A549 (cell line): ENCODE results near the gene DYNC1H1. TPM values are rescaled to one million over a fixed set of nuclear protein-coding genes. Genes with fewer than 3 reads are reported as not detected.

ENCODE experiments used
- ATAC-seq, 2 experiments: fragments of 200-7000 bp in 1 of 2; fragments of >200 bp in 1 of 2; cut with Nextera tagmentation in 1 of 2; cut with Tn5 transposase in 1 of 2; 3 replicates each; pipeline versions ENCODE4 v1.8.0 to v1.9.1; 2018 to 2020; ENCODE audit warnings: mild to moderate bottlenecking in 1 of 2, moderate library complexity in 1 of 2
- CTCF ChIA-PET: fragments of 300-600 bp; sonication (Branson Sonifier 250); formaldehyde crosslinking; extraction: SDS; loops from one replicate; lab custom pipeline; 2021; ENCODE audit warnings: antibody characterized with exemption, inconsistent platforms; lab: Yijun Ruan, JAX
- POLR2A ChIA-PET: fragments of 350-600 bp; formaldehyde crosslinking; extraction: SDS; loops from one replicate; lab custom pipeline; 2021; ENCODE audit warnings: antibody characterized with exemption, inconsistent platforms; lab: Yijun Ruan, JAX
- DNase-seq, 2 experiments: peaks; one replicate each; pipeline versions ENCODE4 v3.0.0 to v3.0.0-alpha.2; 2011 to 2016; ENCODE audit warnings: low read depth in 1 of 2, low spot score in 1 of 2
- FAIRE-seq: peaks from 2 replicates; lab custom pipeline; 2011; peaks lifted over from hg19 to GRCh38; lab: Jason Lieb, UNC
- H3K27ac ChIP-seq, 2 experiments: fragments of >200 bp; sonication (Bioruptor Twin); formaldehyde crosslinking; 3 replicates each; pipeline ENCODE4 v1.5.1; 2016 to 2017
- H3K4me1 ChIP-seq: fragments of >200 bp; sonication (Bioruptor Twin); formaldehyde crosslinking; 3 replicates; pipeline ENCODE4 v1.6.1; 2016
- H3K4me2 ChIP-seq: fragments of >200 bp; sonication (Bioruptor Twin); formaldehyde crosslinking; 3 replicates; pipeline ENCODE4 v1.6.1; 2016
- H3K4me3 ChIP-seq: fragments of >200 bp; sonication (Bioruptor Twin); formaldehyde crosslinking; 3 replicates; pipeline ENCODE4 v1.5.1; 2016
- H3K9me3 ChIP-seq: fragments of >200 bp; sonication (Bioruptor Twin); formaldehyde crosslinking; 3 replicates; pipeline ENCODE4 v1.6.1; 2016
- BCL3 ChIP-seq: fragments of >200 bp; sonication (Bioruptor Twin); formaldehyde crosslinking; IDR thresholded peaks from 3 replicates; pipeline ENCODE4 v1.6.1; 2016
- CBX8 ChIP-seq: fragments of 200-600 bp; sonication (generic); IDR thresholded peaks from 2 replicates; pipeline ENCODE4 v1.6.1; 2016
- CEBPB ChIP-seq, 2 experiments: fragments of >200 bp in 1 of 2; sonication (Bioruptor Twin) in 1 of 2; formaldehyde crosslinking in 1 of 2; IDR thresholded peaks; 2 replicates each; pipeline ENCODE4 v1.6.1; 2012 to 2016
- CHD2 ChIP-seq: fragments of 150-350 bp; IDR thresholded peaks from 2 replicates; pipeline ENCODE4 v1.6.1; 2014; ENCODE audit warnings: low read length; ENCODE audit not compliant: partially characterized antibody
- CHD4 ChIP-seq: fragments of 200-600 bp; sonication (generic); IDR thresholded peaks from 2 replicates; pipeline ENCODE4 v1.6.1; 2016; ENCODE audit warnings: antibody characterized with exemption, mild to moderate bottlenecking, borderline replicate concordance
- EHF ChIP-seq: fragments of 250-450 bp; sonication (Bioruptor Pico); IDR thresholded peaks from 2 replicates; pipeline ENCODE4 v1.5.0; 2020; ENCODE audit warnings: mild to moderate bottlenecking
- EHMT2 ChIP-seq: fragments of 200-600 bp; sonication (generic); IDR thresholded peaks from 2 replicates; pipeline ENCODE4 v1.6.1; 2016; ENCODE audit warnings: antibody characterized with exemption, low read depth, mild to moderate bottlenecking, moderate library complexity
- ELK1 ChIP-seq: fragments of 150-350 bp; IDR thresholded peaks from 2 replicates; pipeline ENCODE4 v1.6.1; 2014; ENCODE audit warnings: low read depth, mild to moderate bottlenecking, low read length
- FOSL2 ChIP-seq, 2 experiments: fragments of 450-650 bp in 1 of 2; fragments of >200 bp in 1 of 2; sonication (Bioruptor Twin) in 1 of 2; formaldehyde crosslinking; IDR thresholded peaks; 2 replicates each; pipeline versions ENCODE4 v1.5.0 to v1.6.1; 2016 to 2020; ENCODE audit warnings: mild to moderate bottlenecking in 1 of 2, moderate library complexity in 1 of 2
- FOXS1 ChIP-seq: fragments of 250-450 bp; sonication (Bioruptor Pico); IDR thresholded peaks from 2 replicates; pipeline ENCODE4 v1.5.0; 2020; ENCODE audit warnings: mild to moderate bottlenecking, moderate library complexity
- HDAC2 ChIP-seq: fragments of 200-600 bp; sonication (generic); IDR thresholded peaks from 2 replicates; pipeline ENCODE4 v1.6.1; 2016
- HOXB5 ChIP-seq: fragments of 250-450 bp; sonication (Bioruptor Pico); IDR thresholded peaks from 2 replicates; pipeline ENCODE4 v1.5.0; 2020; ENCODE audit warnings: mild to moderate bottlenecking, moderate library complexity
- MAFK ChIP-seq: fragments of 450-650 bp; IDR thresholded peaks from 2 replicates; pipeline ENCODE4 v1.6.1; 2014; ENCODE audit not compliant: partially characterized antibody
- MAZ ChIP-seq: fragments of 150-350 bp; IDR thresholded peaks from 2 replicates; pipeline ENCODE4 v1.6.1; 2014; ENCODE audit warnings: antibody characterized with exemption, low read depth, low read length, borderline replicate concordance
- MYC ChIP-seq: IDR thresholded peaks from 2 replicates; pipeline ENCODE4 v1.6.1; 2012; ENCODE audit warnings: mild to moderate bottlenecking, inconsistent platforms, low read length, improper control_type of control experiment, borderline replicate concordance
- NPAS2 ChIP-seq: fragments of 250-450 bp; sonication (Bioruptor Pico); IDR thresholded peaks from 2 replicates; pipeline ENCODE4 v1.8.0; 2022; ENCODE audit warnings: mild to moderate bottlenecking, moderate library complexity, borderline replicate concordance
- RARB ChIP-seq: fragments of 250-450 bp; sonication (Bioruptor Pico); IDR thresholded peaks from 2 replicates; pipeline ENCODE4 v1.8.0; 2021; ENCODE audit warnings: mild to moderate bottlenecking, moderate library complexity
- REST ChIP-seq: fragments of 200-600 bp; sonication (generic); IDR thresholded peaks from 2 replicates; pipeline ENCODE4 v1.6.1; 2016; ENCODE audit warnings: antibody characterized with exemption, mild to moderate bottlenecking, moderate library complexity
- ZSCAN20 ChIP-seq: fragments of 250-450 bp; sonication (Bioruptor Pico); IDR thresholded peaks from 2 replicates; pipeline ENCODE4 v1.8.0; 2022; ENCODE audit warnings: mild to moderate bottlenecking, moderate library complexity
- WGBS: methylation state at CpG from one replicate; pipeline ENCODE4 v1.1.6; 2017; ENCODE audit errors: missing lambda C conversion rate; 5-methylcytosine and 5-hydroxymethylcytosine counted together
- polyA plus RNA-seq, 4 experiments: library from polyadenylated mRNA; depleted of rRNA in 3 of 4; stranded (reverse); fragments of >200 nt; fragmentation: RNase III in 1 of 4; extraction: RNeasy Plus Mini Kit Qiagen cat#74134 plus additional on column Dnase treatment in 1 of 4; gene quantifications; 2 replicates in 3 of 4; 3 replicates in 1 of 4; pipeline ENCODE4 v1.2.3, GENCODE V29; 2011 to 2017
- TF ChIP-seq, protein P1 (sequence below): fragments of 450-650 bp; IDR thresholded peaks from 2 replicates; pipeline ENCODE4 v1.6.1; 2014; ENCODE audit warnings: antibody characterized with exemption
- TF ChIP-seq, protein P2 (sequence below): IDR thresholded peaks from 2 replicates; pipeline ENCODE4 v1.6.1; 2012

The DYNC1H1 gene
- polyA plus RNA-seq, 2 of the 4 experiments (the other 2 are of a cell fraction) = 177 to 187 TPM

DNA sequence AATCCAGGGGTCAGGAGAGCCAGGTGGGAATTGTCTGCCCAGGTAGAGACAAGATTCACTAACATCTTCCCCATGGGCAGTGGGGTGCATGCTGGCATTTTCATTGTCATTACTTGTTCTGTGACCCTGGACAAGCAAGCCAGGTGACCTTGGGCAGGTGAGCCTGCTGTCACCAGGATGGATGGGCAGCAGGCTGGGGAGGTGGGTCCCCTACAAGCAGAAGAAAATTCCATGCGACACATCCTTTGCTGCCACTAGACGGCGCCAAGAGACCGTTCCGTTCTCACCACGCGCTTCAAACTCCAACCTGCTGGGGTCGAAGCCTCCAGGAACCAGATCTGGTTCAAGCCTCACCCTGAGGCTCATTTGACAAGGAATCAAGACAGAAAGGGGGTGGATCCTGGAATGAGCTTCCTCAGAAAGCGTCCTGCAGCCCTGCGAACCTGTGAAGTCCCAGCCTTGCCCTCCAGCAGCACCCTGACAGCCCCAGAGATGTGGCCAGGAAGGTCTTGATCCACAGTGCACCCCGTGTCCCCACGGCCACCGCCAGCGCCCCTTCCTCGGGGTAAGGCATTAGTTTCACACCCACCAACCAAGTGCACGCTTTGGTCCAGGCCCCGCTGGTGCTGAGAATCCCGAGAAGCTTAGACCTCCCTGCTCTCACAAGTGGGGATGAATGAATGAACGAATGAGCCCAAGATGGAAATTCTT is 3.2 kb upstream of the DYNC1H1 start (continued):
- TF ChIP-seq REST = no peak
- no peak for TF ChIP-seq MAZ
- TF ChIP-seq RARB (CRISPR knock-in tag) = no peak
- TF ChIP-seq FOSL2 (IDR thresholded peaks at IDR 0.05) = no peak
- TF ChIP-seq FOSL2 (CRISPR knock-in tag; IDR thresholded peaks at IDR 0.05) = no peak

DNA sequence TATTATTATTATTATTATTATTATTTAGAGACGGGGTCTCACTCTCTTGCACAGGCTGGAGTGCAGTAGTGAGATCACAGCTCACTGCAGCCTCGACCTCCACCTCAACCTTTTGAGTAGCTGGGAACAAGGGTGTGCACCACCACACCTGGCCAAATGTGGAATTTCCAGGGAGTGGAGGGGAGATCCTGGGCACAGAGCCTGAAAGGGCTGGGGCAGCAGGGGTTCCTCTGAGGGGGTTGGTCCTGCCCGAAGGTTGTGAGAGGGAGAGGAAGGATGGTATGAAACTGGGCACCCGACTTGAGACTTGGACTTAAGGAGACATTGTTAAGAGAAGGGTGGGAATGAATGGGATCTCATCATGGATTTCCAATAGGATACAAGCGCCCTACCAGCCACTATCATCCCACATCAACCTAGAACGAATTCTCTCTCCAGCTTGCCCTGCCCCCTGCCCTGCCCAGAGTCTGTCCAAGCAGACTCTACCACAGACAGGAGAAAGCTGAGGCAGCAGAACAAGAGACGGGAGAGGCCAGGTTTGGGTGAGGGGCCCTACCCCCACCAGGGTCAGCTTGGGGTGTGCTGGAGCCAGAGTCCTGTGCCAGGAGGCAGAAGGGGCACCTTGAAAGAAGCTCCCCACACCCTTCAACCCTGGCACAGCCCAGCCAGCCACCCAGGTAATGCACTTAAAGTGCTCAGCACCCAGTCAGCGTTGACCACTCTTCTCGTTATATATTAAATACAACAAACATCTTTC is 2.4 kb upstream of the DYNC1H1 start:
- DNase-seq = no peak
- no peak for FAIRE-seq
- ChIA-PET POLR2A (interaction anchor here (0.6 kb wide), 1 partner anchor 13 kb away, joined by 3 read pairs; no protein-coding TSS in a partner anchor), CTCF (interaction anchor here (0.6 to 4.0 kb wide), 47 partner anchors 10 to 359 kb away, joined by 3 to 42 read pairs (median 6); partner anchors contain the start of gene ZNF839)
- WGBS = 46% methylated on average over 8 of the region's 9 CpGs
- TF ChIP-seq MYC (no peak), REST (no peak), EHF (CRISPR knock-in tag) (no peak), NPAS2 (CRISPR knock-in tag) (no peak), CHD2 (no peak), MAFK (peak; percentile 43)
- H3K4me2 ChIP-seq = peak overlapping the region; percentile 66
- H3K4me1 ChIP-seq = peaks cover 30% of the 10 kb centered on the region
- peak in 1 of 2 experiments; percentile 1; a peak in 2 of 6 replicates for ATAC-seq
- peak overlapping the region; percentile 82 to 99 for H3K27ac ChIP-seq
- H3K9me3 ChIP-seq = no peaks in the 10 kb centered on the region
- no peak overlapping the region for H3K4me3 ChIP-seq

DNA sequence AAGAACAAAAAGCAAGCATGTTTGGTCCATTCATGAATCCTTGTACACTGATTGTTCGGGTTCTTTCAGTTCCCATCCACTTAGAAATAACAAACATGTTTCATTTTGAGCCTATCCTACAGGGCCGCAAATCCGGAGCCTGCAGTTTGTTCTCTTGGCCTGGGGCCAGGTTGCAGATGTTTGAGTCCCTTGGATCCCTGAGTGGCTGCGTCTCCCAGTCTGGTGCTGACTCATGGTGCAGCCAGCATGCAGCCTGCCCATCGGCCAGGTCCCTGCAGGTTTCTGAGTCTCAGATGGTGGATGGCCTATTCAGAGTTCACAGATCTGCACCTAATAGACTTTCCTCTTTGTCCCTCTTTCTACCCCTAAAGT is 1.9 kb upstream of the DYNC1H1 start:
- Histone ChIP-seq H3K4me2 (peak overlapping the region; percentile 66), H3K9me3 (no peaks in the 10 kb centered on the region), H3K27ac (peak overlapping the region; percentile 82 to 99), H3K4me3 (no peak overlapping the region), H3K4me1 (peaks cover 36% of the 10 kb centered on the region)
- 3% methylated on average over 5 of the region's 5 CpGs for WGBS
- ChIA-PET CTCF (interaction anchor here (1.1 to 4.0 kb wide), 20 partner anchors 10 to 354 kb away, joined by 3 to 42 read pairs (median 18); partner anchors contain the start of gene ZNF839), POLR2A (no interaction called here)
- ATAC-seq (peak; percentile 37 to 56), DNase-seq (peak; percentile 88 to 89), FAIRE-seq (no peak)
- TF ChIP-seq CHD4 (no peak), EHMT2 (no peak), BCL3 (no peak), CBX8 (no peak), HDAC2 (no peak), CEBPB (IDR thresholded peaks at IDR 0.05) (no peak), HOXB5 (CRISPR knock-in tag) (no peak), FOXS1 (no peak), ELK1 (no peak), ZSCAN20 (CRISPR knock-in tag) (no peak)
- TF ChIP-seq, protein P1, sequence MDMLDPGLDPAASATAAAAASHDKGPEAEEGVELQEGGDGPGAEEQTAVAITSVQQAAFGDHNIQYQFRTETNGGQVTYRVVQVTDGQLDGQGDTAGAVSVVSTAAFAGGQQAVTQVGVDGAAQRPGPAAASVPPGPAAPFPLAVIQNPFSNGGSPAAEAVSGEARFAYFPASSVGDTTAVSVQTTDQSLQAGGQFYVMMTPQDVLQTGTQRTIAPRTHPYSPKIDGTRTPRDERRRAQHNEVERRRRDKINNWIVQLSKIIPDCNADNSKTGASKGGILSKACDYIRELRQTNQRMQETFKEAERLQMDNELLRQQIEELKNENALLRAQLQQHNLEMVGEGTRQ = no peak
- TF ChIP-seq, protein P2, sequence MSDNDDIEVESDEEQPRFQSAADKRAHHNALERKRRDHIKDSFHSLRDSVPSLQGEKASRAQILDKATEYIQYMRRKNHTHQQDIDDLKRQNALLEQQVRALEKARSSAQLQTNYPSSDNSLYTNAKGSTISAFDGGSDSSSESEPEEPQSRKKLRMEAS = peak; percentile 56
